ENCODE measurements around the gene HES2. TPM values are rescaled to one million over a fixed set of nuclear protein-coding genes. Genes with fewer than 3 reads are reported as not detected.

HES2 gene
- total RNA-seq, 1 donor from 2014 or later: 44.7 TPM

- H3K4me1 ChIP-seq: peaks cover 51% of the 10 kb centered on the region
Observed at GRCh38 chr1:6420454-6421042, 829 bp upstream of the HES2 start.

GRCh38 chr1:6419397-6419803 is 319 bp downstream of the HES2 start:
- Histone ChIP-seq H3K36me3 (no peaks in the 10 kb centered on the region), H3K4me3 (peak overlapping the region; percentile 47), H3K27ac (peak overlapping the region; percentile 15), H3K27me3 (peaks cover 9% of the 10 kb centered on the region), H3K9me3 (no peaks in the 10 kb centered on the region), H3K4me1 (peaks cover 45% of the 10 kb centered on the region)
- no peak for DNase-seq (ENCODE audit: extremely low spot score in 2 of 2)
- intact Hi-C loops (cut with DNase I): no loop called here
- TF ChIP-seq POLR2AphosphoS5 (IDR thresholded peaks at IDR 0.05; ENCODE audit: insufficient read depth in 1 of 2, low read depth in 1 of 2) (no peak), POLR2A (IDR thresholded peaks at IDR 0.05) (no peak), CTCF (IDR thresholded peaks at IDR 0.05) (no peak)

More at GRCh38 chr1:6420454-6421042, 829 bp upstream of the HES2 start:
- Histone ChIP-seq H3K27ac (no peak overlapping the region), H3K36me3 (no peaks in the 10 kb centered on the region), H3K4me3 (peak overlapping the region; percentile 47), H3K9me3 (no peaks in the 10 kb centered on the region), H3K27me3 (peaks cover 16% of the 10 kb centered on the region)
- intact Hi-C loops (cut with DNase I): no loop called here
- no peak for TF ChIP-seq POLR2A (IDR thresholded peaks at IDR 0.05)
- TF ChIP-seq POLR2AphosphoS5 (IDR thresholded peaks at IDR 0.05; ENCODE audit: insufficient read depth in 1 of 2, low read depth in 1 of 2): no peak
- no peak for TF ChIP-seq CTCF (IDR thresholded peaks at IDR 0.05)
- no peak for DNase-seq (ENCODE audit: extremely low spot score in 2 of 2)

- H3K4me1 ChIP-seq: peaks cover 40% of the 10 kb centered on the region
- no peak for DNase-seq (ENCODE audit: extremely low spot score in 2 of 2)
- no peaks in the 10 kb centered on the region for H3K36me3 ChIP-seq
- H3K27me3 ChIP-seq: peaks cover 6% of the 10 kb centered on the region
- peak overlapping the region; percentile 47 for H3K4me3 ChIP-seq
- H3K9me3 ChIP-seq: no peaks in the 10 kb centered on the region
- H3K27ac ChIP-seq: peak overlapping the region; percentile 15
- TF ChIP-seq POLR2A (IDR thresholded peaks at IDR 0.05): no peak
- no peak for TF ChIP-seq CTCF (IDR thresholded peaks at IDR 0.05)
- no peak for TF ChIP-seq POLR2AphosphoS5 (IDR thresholded peaks at IDR 0.05; ENCODE audit: insufficient read depth in 1 of 2, low read depth in 1 of 2)
- intact Hi-C loops (cut with DNase I): no loop called here
Observed at GRCh38 chr1:6418668-6419396, 887 bp downstream of the HES2 start.

GRCh38 chr1:6417961-6418667 is 1.6 kb downstream of the HES2 start:
- peaks cover 32% of the 10 kb centered on the region for H3K4me1 ChIP-seq
- H3K27ac ChIP-seq: no peak overlapping the region
- H3K27me3 ChIP-seq: peaks cover 6% of the 10 kb centered on the region
- no peak for DNase-seq (ENCODE audit: extremely low spot score in 2 of 2)
- H3K36me3 ChIP-seq: no peaks in the 10 kb centered on the region
- H3K9me3 ChIP-seq: no peaks in the 10 kb centered on the region
- TF ChIP-seq POLR2AphosphoS5 (IDR thresholded peaks at IDR 0.05; ENCODE audit: insufficient read depth in 1 of 2, low read depth in 1 of 2) (no peak), CTCF (IDR thresholded peaks at IDR 0.05) (no peak), POLR2A (IDR thresholded peaks at IDR 0.05) (no peak)
- H3K4me3 ChIP-seq: peak overlapping the region in 1 of 2 donors; percentile 47
- intact Hi-C loops (cut with DNase I): no loop called here

All from vagina (tissue), 2 donors.